ENCODE measurements around the gene SNTG2. TPM values are rescaled to one million over a fixed set of nuclear protein-coding genes. Genes with fewer than 3 reads are reported as not detected.

Gene SNTG2
- total RNA-seq, 4 donors from 2014 or later = 1.7 to 5.9 (median 2.0) TPM; not detected in 1

DNA sequence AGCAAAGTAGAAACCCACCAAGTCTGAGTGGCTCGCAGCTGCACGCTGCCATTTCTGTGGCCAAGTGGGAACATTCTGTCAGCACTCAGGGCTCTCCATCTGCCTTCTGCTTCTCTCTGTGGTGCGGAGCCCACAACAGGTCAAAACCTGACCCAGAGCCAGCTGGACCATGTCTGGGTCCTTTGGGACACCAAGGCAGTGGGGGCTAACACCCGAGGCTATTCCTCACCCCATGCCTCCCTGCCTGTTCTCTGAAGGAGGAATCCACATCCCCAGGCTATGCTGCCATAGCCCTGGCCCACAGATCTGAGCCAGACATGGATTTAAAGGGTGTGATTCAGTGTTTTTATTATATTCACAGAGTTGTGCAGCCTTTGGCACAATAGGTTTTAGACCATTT lies 86.4 kb downstream of the SNTG2 start:
- 68% methylated on average over 2 of the region's 4 CpGs; no CpG with 5 or more reads in 1 of the 2 donors for WGBS, 2 donors
- H3K4me1 ChIP-seq = no peaks in the 10 kb centered on the region
- intact Hi-C loops (cut with DNase I) = no loop called here
- DNase-seq = no peak
- no peak overlapping the region for H3K27ac ChIP-seq
- H3K36me3 ChIP-seq = no peaks in the 10 kb centered on the region
- no peak for TF ChIP-seq POLR2A (IDR thresholded peaks at IDR 0.05)
- TF ChIP-seq, protein P1, sequence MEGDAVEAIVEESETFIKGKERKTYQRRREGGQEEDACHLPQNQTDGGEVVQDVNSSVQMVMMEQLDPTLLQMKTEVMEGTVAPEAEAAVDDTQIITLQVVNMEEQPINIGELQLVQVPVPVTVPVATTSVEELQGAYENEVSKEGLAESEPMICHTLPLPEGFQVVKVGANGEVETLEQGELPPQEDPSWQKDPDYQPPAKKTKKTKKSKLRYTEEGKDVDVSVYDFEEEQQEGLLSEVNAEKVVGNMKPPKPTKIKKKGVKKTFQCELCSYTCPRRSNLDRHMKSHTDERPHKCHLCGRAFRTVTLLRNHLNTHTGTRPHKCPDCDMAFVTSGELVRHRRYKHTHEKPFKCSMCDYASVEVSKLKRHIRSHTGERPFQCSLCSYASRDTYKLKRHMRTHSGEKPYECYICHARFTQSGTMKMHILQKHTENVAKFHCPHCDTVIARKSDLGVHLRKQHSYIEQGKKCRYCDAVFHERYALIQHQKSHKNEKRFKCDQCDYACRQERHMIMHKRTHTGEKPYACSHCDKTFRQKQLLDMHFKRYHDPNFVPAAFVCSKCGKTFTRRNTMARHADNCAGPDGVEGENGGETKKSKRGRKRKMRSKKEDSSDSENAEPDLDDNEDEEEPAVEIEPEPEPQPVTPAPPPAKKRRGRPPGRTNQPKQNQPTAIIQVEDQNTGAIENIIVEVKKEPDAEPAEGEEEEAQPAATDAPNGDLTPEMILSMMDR (IDR thresholded peaks at IDR 0.05) = no peak
- peaks cover 0 to 7% (median 0%) of the 10 kb centered on the region in 4 donors for H3K27me3 ChIP-seq
- H3K9me3 ChIP-seq = no peaks in the 10 kb centered on the region
- no peak overlapping the region for H3K4me3 ChIP-seq

DNA sequence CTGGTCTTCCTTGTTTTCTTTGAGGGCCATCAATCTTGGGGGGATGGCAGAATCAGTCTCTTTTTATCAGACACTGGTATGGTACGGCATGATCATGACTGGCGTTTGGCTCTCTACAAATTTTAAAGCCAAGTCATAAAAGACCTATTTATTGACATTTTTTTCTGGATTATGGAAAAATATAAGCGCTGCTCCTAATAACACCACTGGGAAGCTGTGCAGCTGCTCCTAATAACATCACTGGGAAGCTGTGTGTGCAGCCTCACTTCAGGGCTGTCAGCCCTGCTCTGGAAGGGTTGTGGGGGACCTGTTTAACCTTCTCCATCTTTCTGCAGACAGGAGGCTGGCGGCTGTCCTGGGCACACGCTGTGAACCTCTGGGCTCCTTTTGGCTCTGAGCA lies 88.9 kb downstream of the SNTG2 start:
- TF ChIP-seq POLR2A (IDR thresholded peaks at IDR 0.05) = no peak
- TF ChIP-seq, protein P1 (IDR thresholded peaks at IDR 0.05) = no peak
- Histone ChIP-seq H3K27ac (no peak overlapping the region), H3K27me3 (peaks cover 0 to 7% (median 0%) of the 10 kb centered on the region in 4 donors), H3K4me3 (no peak overlapping the region), H3K36me3 (no peaks in the 10 kb centered on the region), H3K9me3 (no peaks in the 10 kb centered on the region), H3K4me1 (no peaks in the 10 kb centered on the region)
- DNase-seq = no peak
- WGBS, 2 donors = 71 to 78% methylated on average over 5 of the region's 5 CpGs
- intact Hi-C loops (cut with DNase I) = no loop called here

GRCh38 chr2:1041012-1041805 lies 90.6 kb downstream of the SNTG2 start:
- no peak for DNase-seq
- intact Hi-C loops (cut with DNase I) = no loop called here
- Histone ChIP-seq H3K27me3 (peaks cover 0 to 7% (median 0%) of the 10 kb centered on the region in 4 donors), H3K9me3 (no peaks in the 10 kb centered on the region), H3K36me3 (no peaks in the 10 kb centered on the region), H3K4me3 (no peak overlapping the region), H3K4me1 (no peaks in the 10 kb centered on the region), H3K27ac (no peak overlapping the region)
- TF ChIP-seq, protein P1 (IDR thresholded peaks at IDR 0.05) = no peak
- WGBS, 2 donors = 35 to 36% methylated on average over 9 of the region's 9 CpGs

DNA sequence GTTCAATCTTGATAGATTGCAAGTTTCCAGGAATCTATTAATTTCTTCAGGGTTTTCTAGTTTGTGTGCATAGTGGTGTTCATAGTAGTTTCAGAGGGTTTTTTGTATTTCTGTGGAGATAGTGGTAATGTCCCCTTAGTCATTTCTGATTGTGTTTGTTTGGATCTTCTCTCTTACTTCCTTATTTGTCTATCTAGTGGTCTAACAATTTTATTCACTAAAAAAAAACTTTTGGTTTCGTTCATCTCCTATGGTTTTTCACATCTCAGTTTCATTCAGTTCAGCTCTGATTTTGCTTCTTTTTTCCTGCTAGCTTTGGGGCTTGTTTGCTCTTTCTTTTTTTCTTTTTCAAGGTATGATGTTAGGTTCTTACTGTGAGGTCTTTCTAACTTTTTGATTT lies 94.5 kb downstream of the SNTG2 start:
- H3K27ac ChIP-seq = no peak overlapping the region
- H3K4me1 ChIP-seq = no peaks in the 10 kb centered on the region
- no peak overlapping the region for H3K4me3 ChIP-seq
- H3K27me3 ChIP-seq = no peaks in the 10 kb centered on the region
- TF ChIP-seq, protein P1 (IDR thresholded peaks at IDR 0.05) = no peak
- TF ChIP-seq POLR2A (IDR thresholded peaks at IDR 0.05) = no peak
- intact Hi-C loops (cut with DNase I) = no loop called here
- 29 to 40% methylated on average over 1 of the region's 1 CpG for WGBS, 2 donors
- H3K9me3 ChIP-seq = no peaks in the 10 kb centered on the region
- no peak for DNase-seq
- no peaks in the 10 kb centered on the region for H3K36me3 ChIP-seq

DNA sequence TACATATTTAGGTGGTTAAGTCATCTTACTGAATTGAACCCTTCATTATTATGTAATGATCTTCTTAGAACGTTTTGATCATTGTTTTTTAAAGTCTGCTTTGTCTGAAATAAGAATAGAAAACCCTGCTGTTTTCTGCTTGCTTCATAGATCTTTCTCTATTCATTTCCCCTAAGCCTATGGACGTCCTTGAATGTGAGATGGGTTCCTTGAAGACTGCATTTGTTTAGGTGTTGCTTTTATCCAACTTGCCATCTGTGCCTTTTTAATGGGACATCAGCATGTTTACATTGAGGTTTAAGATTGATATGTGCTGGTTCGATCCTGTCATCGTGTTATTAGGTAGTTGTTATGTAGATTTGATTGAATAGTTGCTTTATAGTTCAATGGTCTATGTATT lies 95.4 kb downstream of the SNTG2 start:
- no peak for DNase-seq
- intact Hi-C loops (cut with DNase I) = no loop called here
- no peak overlapping the region for H3K27ac ChIP-seq
- no peaks in the 10 kb centered on the region for H3K4me1 ChIP-seq
- no peak for TF ChIP-seq POLR2A (IDR thresholded peaks at IDR 0.05)
- TF ChIP-seq, protein P1 (IDR thresholded peaks at IDR 0.05) = no peak
- H3K9me3 ChIP-seq = no peaks in the 10 kb centered on the region
- H3K27me3 ChIP-seq = no peaks in the 10 kb centered on the region
- 56 to 60% methylated on average over 4 of the region's 4 CpGs for WGBS, 2 donors
- H3K36me3 ChIP-seq = no peaks in the 10 kb centered on the region
- H3K4me3 ChIP-seq = no peak overlapping the region

Measured in esophagus squamous epithelium (tissue), 5 donors.